ENCODE results near the gene RELCH.

Gene RELCH

GRCh38 chr18:62324917-62325805, 138.1 kb downstream of the RELCH start, which contains the start of gene TNFRSF11A:
TNFRSF11A (plus strand) TSS chr18:62325310; CDS start chr18:62325353, 43 bp downstream.
- DNase-seq (ENCODE audit: low spot score), result peak; percentile 70

GRCh38 chr18:62325806-62326645, 139.0 kb downstream of the RELCH start:
- peak; percentile 29 for DNase-seq (ENCODE audit: low spot score)

DNA sequence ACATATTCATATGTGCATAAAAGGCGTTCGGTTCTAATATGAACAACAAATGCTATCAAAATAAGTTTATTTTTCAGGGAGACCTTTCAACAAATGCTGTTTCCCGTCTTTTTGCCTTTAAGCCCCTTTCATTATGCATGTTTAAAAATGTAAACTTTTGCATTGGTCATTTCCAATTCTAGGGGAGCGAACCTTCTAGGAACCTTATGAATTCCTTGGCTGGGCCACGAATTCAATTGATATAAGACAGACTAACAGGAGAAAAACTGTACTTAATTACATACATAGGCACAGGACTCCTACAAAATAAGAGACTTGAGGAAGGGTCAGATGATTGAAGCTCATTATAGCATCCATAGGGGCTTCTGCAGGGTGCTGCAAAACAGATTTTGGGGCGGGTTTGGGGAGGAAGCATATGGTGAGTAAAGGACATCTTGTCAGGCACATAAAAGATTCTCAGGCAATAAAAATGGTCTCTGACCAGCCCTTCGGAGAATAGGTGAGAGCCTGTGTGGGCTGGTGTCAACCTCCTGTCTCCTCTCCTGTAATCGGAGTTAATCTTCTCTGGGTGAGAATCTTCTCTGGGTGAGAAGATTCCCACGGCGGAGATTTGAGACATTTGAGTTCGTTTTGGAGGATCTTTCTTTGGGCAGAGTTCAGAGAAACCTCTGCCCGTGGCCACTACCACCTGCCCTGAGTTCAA, 139.7 kb downstream of the RELCH start:
- no peak for DNase-seq (ENCODE audit: low spot score)

DNA sequence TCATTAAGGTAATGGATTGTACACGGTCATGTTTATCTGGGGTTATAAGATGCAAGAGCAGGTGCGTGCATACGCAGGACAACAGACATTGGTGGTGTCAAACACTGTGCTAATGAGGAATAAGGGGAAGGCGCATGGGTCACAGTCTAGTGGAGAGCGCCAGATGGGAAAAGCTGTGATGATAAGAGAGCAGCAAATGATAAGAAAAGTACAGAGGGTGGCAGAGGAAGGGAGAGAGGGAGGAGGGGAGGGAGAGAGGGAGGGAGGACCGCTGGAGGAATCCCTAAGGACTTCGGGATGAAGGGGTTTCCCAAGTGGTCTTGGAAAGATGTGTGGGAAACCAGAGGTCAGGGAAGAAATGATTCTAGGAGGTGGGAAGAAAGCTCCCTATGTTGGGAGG, 140.9 kb downstream of the RELCH start:
- DNase-seq (ENCODE audit: low spot score), result no peak

DNA sequence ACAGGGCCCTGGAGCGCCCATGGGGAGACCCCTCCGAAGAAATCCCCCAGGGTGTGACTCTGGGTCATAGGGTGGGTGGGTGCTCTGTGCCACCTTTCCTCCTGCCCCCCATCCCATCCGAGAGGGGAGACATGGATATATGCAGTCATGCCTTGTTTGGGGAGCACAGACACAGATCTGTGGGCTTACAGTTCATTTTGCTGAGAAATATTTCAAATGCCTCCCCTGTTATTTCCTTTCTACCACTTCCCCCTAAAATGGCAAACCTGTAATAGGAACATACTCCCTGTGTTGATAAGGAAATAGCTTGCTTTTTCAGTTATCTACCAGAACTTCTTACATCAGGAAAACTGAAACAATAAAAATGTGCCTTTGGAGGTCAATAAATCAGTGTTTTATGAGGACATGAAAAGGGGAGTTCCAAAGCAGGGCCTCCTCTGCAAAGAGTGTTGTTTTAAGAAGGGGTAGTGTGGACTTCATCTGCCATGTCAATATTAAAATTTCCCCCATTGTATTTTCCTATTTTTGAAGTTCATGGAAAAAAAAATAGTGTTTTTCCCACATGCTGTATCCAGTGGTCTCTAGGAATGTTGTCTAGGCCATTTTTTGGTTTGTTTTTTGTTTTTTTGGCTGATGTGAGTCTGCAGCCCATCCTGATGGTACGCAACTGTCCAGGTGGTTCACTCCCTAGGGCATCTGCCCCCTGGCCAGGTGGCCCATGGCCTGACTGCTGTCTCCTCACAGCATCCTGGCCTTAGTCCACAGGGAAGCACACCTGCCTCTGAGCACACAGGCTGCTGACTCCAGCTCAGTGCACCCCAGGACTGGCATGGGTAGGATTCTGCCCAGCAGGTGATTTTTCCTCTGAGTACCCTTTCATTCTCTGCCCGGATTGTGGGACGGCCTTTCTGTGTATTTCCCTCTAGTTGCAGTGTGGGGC, 141.8 kb downstream of the RELCH start:
- DNase-seq (ENCODE audit: low spot score), result no peak

- peak; percentile 90 for DNase-seq (ENCODE audit: low spot score)
These were observed 142.8 kb downstream of the RELCH start for GRCh38 chr18:62329691-62330454.

DNA sequence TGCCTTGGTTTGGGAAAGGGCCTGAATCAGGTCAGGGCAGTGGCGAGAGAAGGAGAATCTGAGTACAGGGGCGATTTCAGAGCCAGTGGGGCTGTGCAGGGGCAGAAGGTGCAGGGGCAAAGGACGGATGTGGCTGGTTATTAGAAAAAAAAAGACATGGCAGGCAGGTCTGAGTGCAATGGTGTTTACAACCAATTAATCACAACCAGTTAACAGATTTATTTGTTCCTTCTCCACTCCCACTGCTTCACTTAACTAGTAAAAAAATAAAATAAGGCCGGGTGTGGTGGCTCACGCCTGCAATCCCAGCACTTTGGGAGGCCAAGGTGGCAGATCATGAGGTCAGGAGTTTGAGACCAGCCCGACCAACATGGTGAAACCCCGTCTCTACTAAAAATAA, 143.6 kb downstream of the RELCH start:
- DNase-seq (ENCODE audit: low spot score), result no peak

GRCh38 chr18:62331581-62332356, 144.7 kb downstream of the RELCH start:
- DNase-seq (ENCODE audit: low spot score), result no peak

- no peak for DNase-seq (ENCODE audit: low spot score)
These were observed 145.4 kb downstream of the RELCH start for GRCh38 chr18:62332431-62332830.

- DNase-seq (ENCODE audit: low spot score), result no peak
These were observed 146.1 kb downstream of the RELCH start for GRCh38 chr18:62332964-62333695.

- peak; percentile 81 for DNase-seq (ENCODE audit: low spot score)
These were observed 147.1 kb downstream of the RELCH start for GRCh38 chr18:62334120-62334519.

GRCh38 chr18:62335494-62335893, 148.4 kb downstream of the RELCH start:
- no peak for DNase-seq (ENCODE audit: low spot score)

- no peak for DNase-seq (ENCODE audit: low spot score)
These were observed 149.6 kb downstream of the RELCH start for GRCh38 chr18:62336618-62337017.

- no peak for DNase-seq (ENCODE audit: low spot score)
These were observed 150.3 kb downstream of the RELCH start for GRCh38 chr18:62337336-62337735.

DNA sequence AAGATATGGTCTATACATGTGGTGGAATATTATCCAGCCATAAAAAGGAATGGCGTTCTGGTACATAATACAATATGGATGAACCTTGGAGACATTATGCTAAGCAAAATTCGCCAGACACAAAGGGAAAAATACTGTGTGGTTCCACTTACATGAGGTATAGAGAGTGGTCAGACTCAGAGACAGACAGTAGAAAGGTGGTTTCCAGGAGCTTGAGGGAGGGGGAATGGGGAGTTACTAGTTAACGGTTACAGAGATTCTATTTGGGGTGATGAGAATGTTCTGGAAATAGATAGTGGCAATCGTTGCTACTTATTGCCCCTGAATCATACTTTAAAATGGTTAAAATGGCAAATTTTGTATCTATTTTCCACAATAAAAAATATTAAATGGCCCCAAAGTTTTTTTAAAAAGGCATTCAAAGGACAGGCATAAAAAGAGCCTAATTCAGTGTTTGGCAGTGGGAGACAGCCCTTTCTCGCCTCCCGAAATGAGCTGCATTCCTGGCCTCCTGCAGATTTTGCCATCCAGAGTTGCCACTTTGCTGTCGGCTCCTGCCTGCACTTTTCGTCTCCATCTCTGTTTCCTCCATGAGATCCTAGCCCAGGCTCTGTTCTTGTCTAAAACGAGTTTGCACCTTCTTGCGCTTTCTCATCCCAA, 151.5 kb downstream of the RELCH start:
- DNase-seq (ENCODE audit: low spot score), result no peak

DNA sequence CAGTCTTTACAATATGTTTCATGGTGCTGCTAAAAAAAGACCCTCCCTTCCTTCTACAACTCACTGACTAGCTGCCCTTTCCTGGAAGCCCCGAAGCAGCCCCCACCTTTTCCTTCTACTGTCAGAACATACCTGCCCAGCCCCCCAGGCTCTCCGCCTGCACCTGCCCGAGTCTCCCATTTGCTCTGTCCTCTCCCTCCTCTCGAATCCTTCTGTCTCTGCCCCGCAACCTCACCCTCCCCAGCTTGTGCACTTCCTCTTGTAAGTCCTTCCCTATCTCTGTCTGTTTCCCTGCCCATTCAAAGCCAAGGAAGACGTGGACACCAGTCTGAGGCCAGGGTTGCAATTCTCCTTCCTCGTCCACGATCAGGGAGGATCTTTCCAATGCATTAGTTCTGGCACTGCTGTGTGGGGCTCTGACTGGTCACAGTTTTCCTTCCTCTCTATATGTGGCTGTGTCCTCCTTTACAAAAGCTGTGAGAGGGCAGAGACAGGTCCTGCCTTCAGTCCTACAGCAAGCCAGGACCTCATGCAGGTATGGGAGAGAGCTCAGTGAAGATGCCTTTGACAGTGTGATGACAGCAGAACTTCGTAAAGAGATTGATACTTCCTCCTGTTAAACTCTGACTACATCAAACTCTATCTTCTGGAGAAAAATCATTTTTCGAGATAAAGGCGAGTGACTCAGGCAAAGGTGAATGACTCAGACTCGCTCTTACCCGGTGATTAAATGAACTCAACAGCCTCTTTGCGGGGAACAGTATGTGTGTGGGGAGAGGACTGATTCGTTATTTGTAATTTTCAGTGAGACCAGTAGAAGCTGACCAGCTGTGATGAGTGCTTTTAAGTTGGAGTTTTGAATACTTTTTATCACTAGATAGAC, 152.3 kb downstream of the RELCH start:
- DNase-seq (ENCODE audit: low spot score), result peak; percentile 76

GRCh38 chr18:62340996-62341395, 153.9 kb downstream of the RELCH start:
- DNase-seq (ENCODE audit: low spot score), result no peak

All from kidney tubule cell (primary cell).